Measurements from ENCODE around the gene SAMD9L. TPM values are rescaled to one million over a fixed set of nuclear protein-coding genes. Genes with fewer than 3 reads are reported as not detected.

Gene SAMD9L
- total RNA-seq, 1 experiment from 2014 or later: not detected

DNA sequence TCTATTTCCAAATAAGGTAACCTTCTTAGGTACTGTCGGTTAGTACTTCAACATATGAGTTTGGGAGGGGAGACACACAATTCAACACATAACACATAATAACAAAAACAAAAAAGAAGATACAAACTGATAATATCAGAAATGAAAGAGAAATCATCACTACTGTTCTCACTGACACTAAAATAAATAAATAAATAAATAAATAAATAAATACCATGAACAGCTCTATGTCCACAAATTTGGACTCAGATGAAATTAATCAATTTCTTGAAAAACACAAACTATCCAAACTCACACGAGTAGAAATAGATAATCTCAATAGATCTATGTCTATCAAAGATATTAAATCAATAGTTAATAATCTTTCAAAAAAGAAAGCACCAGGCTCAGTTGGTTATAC is 24.5 kb upstream of the SAMD9L start:
- H3K27ac ChIP-seq (ENCODE audit: insufficient read length, low read depth, low read length): no peak overlapping the region
- H3K23ac ChIP-seq (ENCODE audit: insufficient read length, low read depth, low read length): no peak overlapping the region
- H4K5ac ChIP-seq (ENCODE audit: insufficient read length, low read depth, low read length): no peak overlapping the region
- H3K4me1 Mint-ChIP-seq: no peaks in the 10 kb centered on the region
- no peak overlapping the region for H3K18ac ChIP-seq (ENCODE audit: insufficient read length, low read depth, low read length)
- DNase-seq: no peak
- no peak overlapping the region for H3K4me3 Mint-ChIP-seq
- no peak overlapping the region for H3K4ac ChIP-seq (ENCODE audit: low read depth, low read length)
- TF ChIP-seq, protein P1, sequence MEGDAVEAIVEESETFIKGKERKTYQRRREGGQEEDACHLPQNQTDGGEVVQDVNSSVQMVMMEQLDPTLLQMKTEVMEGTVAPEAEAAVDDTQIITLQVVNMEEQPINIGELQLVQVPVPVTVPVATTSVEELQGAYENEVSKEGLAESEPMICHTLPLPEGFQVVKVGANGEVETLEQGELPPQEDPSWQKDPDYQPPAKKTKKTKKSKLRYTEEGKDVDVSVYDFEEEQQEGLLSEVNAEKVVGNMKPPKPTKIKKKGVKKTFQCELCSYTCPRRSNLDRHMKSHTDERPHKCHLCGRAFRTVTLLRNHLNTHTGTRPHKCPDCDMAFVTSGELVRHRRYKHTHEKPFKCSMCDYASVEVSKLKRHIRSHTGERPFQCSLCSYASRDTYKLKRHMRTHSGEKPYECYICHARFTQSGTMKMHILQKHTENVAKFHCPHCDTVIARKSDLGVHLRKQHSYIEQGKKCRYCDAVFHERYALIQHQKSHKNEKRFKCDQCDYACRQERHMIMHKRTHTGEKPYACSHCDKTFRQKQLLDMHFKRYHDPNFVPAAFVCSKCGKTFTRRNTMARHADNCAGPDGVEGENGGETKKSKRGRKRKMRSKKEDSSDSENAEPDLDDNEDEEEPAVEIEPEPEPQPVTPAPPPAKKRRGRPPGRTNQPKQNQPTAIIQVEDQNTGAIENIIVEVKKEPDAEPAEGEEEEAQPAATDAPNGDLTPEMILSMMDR (conservative IDR thresholded peaks at IDR 0.05): no peak
- no peaks in the 10 kb centered on the region for H3K79me2 ChIP-seq (ENCODE audit: insufficient read depth, low read length)
- H3K56ac ChIP-seq (ENCODE audit: insufficient read length, low read depth, low read length): no peak overlapping the region
- H3K27me3 Mint-ChIP-seq (ENCODE audit: low read depth): peaks cover 17% of the 10 kb centered on the region
- no peak overlapping the region for H3K14ac ChIP-seq (ENCODE audit: insufficient read depth, low read length)
- peaks cover 6% of the 10 kb centered on the region for H3K9me3 ChIP-seq (ENCODE audit: control insufficient read depth, low read depth, low read length)
- no peaks in the 10 kb centered on the region for H3K79me1 ChIP-seq (ENCODE audit: insufficient read depth, low read depth, low read length, poor library complexity, severe bottlenecking)
- no peak overlapping the region for H2BK15ac ChIP-seq (ENCODE audit: low read depth, low read length)
- H3K36me3 Mint-ChIP-seq (ENCODE audit: insufficient read depth in 1 of 3, low read depth in 3 of 3): peaks cover 0 to 5% (median 0%) of the 10 kb centered on the region in 3 experiments; a peak in 2 of 7 replicates
- no peak overlapping the region for H3T11ph ChIP-seq (ENCODE audit: low read length)
- H3K9ac ChIP-seq (ENCODE audit: extremely low read depth, insufficient read length, low read length): no peak overlapping the region
- peaks cover 16 to 21% of the 10 kb centered on the region in 2 experiments for H3K9me3 Mint-ChIP-seq
- no peak overlapping the region for H4K91ac ChIP-seq (ENCODE audit: insufficient read length, low read depth, low read length)
- no peak overlapping the region for H3K27ac Mint-ChIP-seq
- no peak overlapping the region for H2BK12ac ChIP-seq (ENCODE audit: insufficient read length, low read depth, low read length)
- H3K27me3 ChIP-seq (ENCODE audit: insufficient read depth, low read length): no peaks in the 10 kb centered on the region; the same call in 1 of the 2 replicates
- H2AFZ ChIP-seq (ENCODE audit: low read length): no peak overlapping the region
- no CpG with 5 or more reads among the region's 2 CpGs for WGBS (ENCODE audit: extremely low coverage, insufficient read length, low lambda C conversion rate)
- no peak overlapping the region for H2BK20ac ChIP-seq (ENCODE audit: low read depth, low read length, poor library complexity, severe bottlenecking)
- no peaks in the 10 kb centered on the region for H3K4me1 ChIP-seq (ENCODE audit: insufficient read depth, low read length)
- H4K20me1 ChIP-seq (ENCODE audit: control insufficient read depth, insufficient read depth, insufficient read length): no peaks in the 10 kb centered on the region
- no peak overlapping the region for H2BK5ac ChIP-seq (ENCODE audit: insufficient read length, low read length)
- no peak overlapping the region for H3K4me2 ChIP-seq (ENCODE audit: insufficient read depth, insufficient read length, low read length)
- H4K8ac ChIP-seq (replicated peaks; ENCODE audit: insufficient read length, low read depth, low read length): no peak overlapping the region
- no peak overlapping the region for H2AK5ac ChIP-seq (ENCODE audit: insufficient read length, low read length)
- H2BK120ac ChIP-seq (ENCODE audit: low read depth, low read length, poor library complexity, severe bottlenecking): no peak overlapping the region
- H3K23me2 ChIP-seq (ENCODE audit: insufficient read length, low read depth, low read length, poor library complexity, severe bottlenecking): no peaks in the 10 kb centered on the region
